HepG2 (cell line): ENCODE results near the gene BRAT1. TPM values are rescaled to one million over a fixed set of nuclear protein-coding genes. Genes with fewer than 3 reads are reported as not detected.

ENCODE experiments used
- ETV6 ChIP-seq: sonication (generic); formaldehyde crosslinking; conservative IDR thresholded peaks from 2 replicates; pipeline ENCODE4 v1.4.0; 2020; ENCODE audit warnings: missing genetic modification reagents
- KAT8 ChIP-seq: IDR thresholded peaks from 2 replicates; pipeline ENCODE4 v1.6.1; 2016; ENCODE audit warnings: missing genetic modification reagents, missing compliant biosample characterization
- MAZ ChIP-seq, 2 experiments: sonication (generic) in 1 of 2; formaldehyde crosslinking in 1 of 2; IDR thresholded peaks; 2 replicates each; pipeline versions ENCODE4 v1.5.0 to v1.6.1; 2012 to 2020; ENCODE audit warnings: low read depth in 2 of 2, mild to moderate bottlenecking in 2 of 2, borderline replicate concordance in 1 of 2, improper control_type of control experiment in 1 of 2, low read length in 1 of 2, missing genetic modification reagents in 1 of 2, moderate library complexity in 1 of 2
- PPARG ChIP-seq: conservative IDR thresholded peaks from 2 replicates; pipeline ENCODE4 v1.6.1; 2016; ENCODE audit warnings: missing biosample characterization, missing genetic modification reagents
- SAP130 ChIP-seq: IDR thresholded peaks from 2 replicates; pipeline ENCODE4 v1.6.1; 2016; ENCODE audit warnings: low read depth
- ZFP37 ChIP-seq: sonication (generic); formaldehyde crosslinking; IDR thresholded peaks from 2 replicates; pipeline ENCODE4 v1.4.0; 2020; ENCODE audit warnings: missing genetic modification reagents, borderline replicate concordance
- ZFX ChIP-seq: sonication (generic); formaldehyde crosslinking; IDR thresholded peaks from 2 replicates; pipeline ENCODE4 v1.4.0; 2020; ENCODE audit warnings: mild to moderate bottlenecking, low read depth, missing genetic modification reagents, moderate library complexity
- ZSCAN29 ChIP-seq: sonication (generic); formaldehyde crosslinking; conservative IDR thresholded peaks from 2 replicates; pipeline ENCODE4 v1.4.0; 2020; ENCODE audit warnings: mild to moderate bottlenecking, missing genetic modification reagents
- polyA plus RNA-seq, 8 experiments: library from polyadenylated mRNA; depleted of rRNA in 3 of 8; stranded (reverse) in 7 of 8; unstranded in 1 of 8; fragments of >200 nt; fragmentation: Illumina TruSeq in 4 of 8; extraction: Trizol in 4 of 8; gene quantifications; 2 replicates each; pipeline versions ENCODE4 v1.2.1 to v1.2.3, GENCODE V29; 2011 to 2016; ENCODE audit warnings: low read depth in 4 of 8, missing spikeins in 1 of 8, mixed read lengths in 1 of 8; ENCODE audit not compliant: insufficient read depth in 1 of 8
- total RNA-seq, 5 experiments: library from RNA; depleted of rRNA; stranded (reverse); fragments of >200 nt; fragmentation: Illumina TruSeq; extraction: Trizol; gene quantifications; 2 replicates each; pipeline ENCODE4 v1.2.3, GENCODE V29; 2016; ENCODE audit warnings: low read depth in 1 of 5
- TF ChIP-seq, protein P1 (sequence below): sonication (generic); formaldehyde crosslinking; IDR thresholded peaks from 2 replicates; pipeline ENCODE4 v1.5.0; 2020; ENCODE audit warnings: mild to moderate bottlenecking, missing genetic modification reagents, borderline replicate concordance
- TF ChIP-seq, protein P2 (sequence below): sonication (generic); formaldehyde crosslinking; IDR thresholded peaks from 2 replicates; pipeline ENCODE4 v1.8.0; 2022; ENCODE audit warnings: missing genetic modification reagents, mild to moderate bottlenecking, moderate library complexity, borderline replicate concordance
- TF ChIP-seq, protein P3 (sequence below): sonication (generic); formaldehyde crosslinking; IDR thresholded peaks from 2 replicates; pipeline ENCODE4 v1.8.0; 2022; ENCODE audit warnings: mild to moderate bottlenecking, missing genetic modification reagents; ENCODE audit not compliant: insufficient replicate concordance
- TF ChIP-seq, protein P4 (sequence below): IDR thresholded peaks from 2 replicates; pipeline ENCODE4 v1.6.1; 2016
- TF ChIP-seq, protein P5 (sequence below): sonication (generic); formaldehyde crosslinking; IDR thresholded peaks from 2 replicates; pipeline ENCODE4 v1.5.0; 2020; ENCODE audit warnings: mild to moderate bottlenecking, missing genetic modification reagents

Gene BRAT1
- total and polyA plus RNA-seq, 2 of the 13 experiments (the other 11 are each of a cell fraction or from before 2014, with no cell fraction given): 10.2 to 20.3 TPM

DNA sequence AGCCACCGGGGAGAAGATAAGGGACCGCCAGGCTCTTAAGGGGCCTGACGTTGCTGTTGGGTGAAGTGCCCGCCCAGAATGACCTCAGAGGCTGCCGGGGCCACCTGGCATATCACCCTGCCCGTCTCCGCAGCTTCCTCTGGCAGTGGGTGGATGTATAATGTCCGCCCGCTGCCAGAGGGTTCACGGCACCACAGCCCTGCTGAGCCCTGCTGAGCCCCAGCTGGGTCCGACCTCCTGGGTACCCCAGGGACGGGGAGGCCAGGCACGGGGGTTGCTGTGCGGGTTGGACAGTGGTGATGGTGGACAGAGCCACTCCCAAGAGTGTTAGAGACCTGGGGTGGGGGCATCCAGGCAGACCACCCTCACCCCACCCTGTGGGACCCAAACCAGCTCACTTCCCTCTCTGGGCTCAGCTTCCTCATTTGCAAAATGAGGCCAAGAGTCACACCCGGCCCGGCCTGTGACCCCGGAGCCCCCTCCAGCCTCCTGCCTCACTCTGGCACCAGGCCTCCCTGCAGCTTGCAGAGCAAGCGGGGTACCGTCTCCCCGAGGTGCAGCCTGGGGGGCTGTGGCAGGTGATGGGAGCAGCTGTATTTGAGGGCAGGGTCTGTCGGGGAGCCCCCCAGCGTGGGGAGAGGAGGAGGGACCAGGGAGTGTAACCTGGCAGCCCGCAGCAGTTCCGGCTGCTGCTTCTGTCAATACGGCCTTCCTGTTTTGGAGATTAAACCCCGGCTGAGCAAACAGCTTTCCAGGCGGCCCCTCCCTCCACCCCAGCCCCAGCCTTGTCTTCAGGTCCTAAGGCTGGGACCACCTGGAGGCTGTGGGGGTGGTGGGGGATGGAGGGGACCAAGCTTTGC lies 44.2 kb downstream of the BRAT1 start (continued):
- TF ChIP-seq, protein P1, sequence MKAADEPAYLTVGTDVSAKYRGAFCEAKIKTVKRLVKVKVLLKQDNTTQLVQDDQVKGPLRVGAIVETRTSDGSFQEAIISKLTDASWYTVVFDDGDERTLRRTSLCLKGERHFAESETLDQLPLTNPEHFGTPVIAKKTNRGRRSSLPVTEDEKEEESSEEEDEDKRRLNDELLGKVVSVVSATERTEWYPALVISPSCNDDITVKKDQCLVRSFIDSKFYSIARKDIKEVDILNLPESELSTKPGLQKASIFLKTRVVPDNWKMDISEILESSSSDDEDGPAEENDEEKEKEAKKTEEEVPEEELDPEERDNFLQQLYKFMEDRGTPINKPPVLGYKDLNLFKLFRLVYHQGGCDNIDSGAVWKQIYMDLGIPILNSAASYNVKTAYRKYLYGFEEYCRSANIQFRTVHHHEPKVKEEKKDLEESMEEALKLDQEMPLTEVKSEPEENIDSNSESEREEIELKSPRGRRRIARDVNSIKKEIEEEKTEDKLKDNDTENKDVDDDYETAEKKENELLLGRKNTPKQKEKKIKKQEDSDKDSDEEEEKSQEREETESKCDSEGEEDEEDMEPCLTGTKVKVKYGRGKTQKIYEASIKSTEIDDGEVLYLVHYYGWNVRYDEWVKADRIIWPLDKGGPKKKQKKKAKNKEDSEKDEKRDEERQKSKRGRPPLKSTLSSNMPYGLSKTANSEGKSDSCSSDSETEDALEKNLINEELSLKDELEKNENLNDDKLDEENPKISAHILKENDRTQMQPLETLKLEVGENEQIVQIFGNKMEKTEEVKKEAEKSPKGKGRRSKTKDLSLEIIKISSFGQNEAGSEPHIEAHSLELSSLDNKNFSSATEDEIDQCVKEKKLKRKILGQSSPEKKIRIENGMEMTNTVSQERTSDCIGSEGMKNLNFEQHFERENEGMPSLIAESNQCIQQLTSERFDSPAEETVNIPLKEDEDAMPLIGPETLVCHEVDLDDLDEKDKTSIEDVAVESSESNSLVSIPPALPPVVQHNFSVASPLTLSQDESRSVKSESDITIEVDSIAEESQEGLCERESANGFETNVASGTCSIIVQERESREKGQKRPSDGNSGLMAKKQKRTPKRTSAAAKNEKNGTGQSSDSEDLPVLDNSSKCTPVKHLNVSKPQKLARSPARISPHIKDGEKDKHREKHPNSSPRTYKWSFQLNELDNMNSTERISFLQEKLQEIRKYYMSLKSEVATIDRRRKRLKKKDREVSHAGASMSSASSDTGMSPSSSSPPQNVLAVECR: peak; percentile 39; the same call in 1 of the 2 replicates
- TF ChIP-seq, protein P2, sequence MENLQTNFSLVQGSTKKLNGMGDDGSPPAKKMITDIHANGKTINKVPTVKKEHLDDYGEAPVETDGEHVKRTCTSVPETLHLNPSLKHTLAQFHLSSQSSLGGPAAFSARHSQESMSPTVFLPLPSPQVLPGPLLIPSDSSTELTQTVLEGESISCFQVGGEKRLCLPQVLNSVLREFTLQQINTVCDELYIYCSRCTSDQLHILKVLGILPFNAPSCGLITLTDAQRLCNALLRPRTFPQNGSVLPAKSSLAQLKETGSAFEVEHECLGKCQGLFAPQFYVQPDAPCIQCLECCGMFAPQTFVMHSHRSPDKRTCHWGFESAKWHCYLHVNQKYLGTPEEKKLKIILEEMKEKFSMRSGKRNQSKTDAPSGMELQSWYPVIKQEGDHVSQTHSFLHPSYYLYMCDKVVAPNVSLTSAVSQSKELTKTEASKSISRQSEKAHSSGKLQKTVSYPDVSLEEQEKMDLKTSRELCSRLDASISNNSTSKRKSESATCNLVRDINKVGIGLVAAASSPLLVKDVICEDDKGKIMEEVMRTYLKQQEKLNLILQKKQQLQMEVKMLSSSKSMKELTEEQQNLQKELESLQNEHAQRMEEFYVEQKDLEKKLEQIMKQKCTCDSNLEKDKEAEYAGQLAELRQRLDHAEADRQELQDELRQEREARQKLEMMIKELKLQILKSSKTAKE (CRISPR knock-in tag): peak; percentile 83; the same call in 1 of the 2 replicates
- TF ChIP-seq ZFP37 (CRISPR knock-in tag) (peak; percentile 29; the same call in 1 of the 2 replicates), ETV6 (CRISPR knock-in tag) (no peak), KAT8 (CRISPR knock-in tag) (peak; percentile 36; the same call in 1 of the 2 replicates), SAP130 (peak; percentile 49; the same call in 1 of the 2 replicates), ZFX (CRISPR knock-in tag) (peak; percentile 21; the same call in 1 of the 2 replicates), PPARG (peak; percentile 88), ZSCAN29 (no peak), MAZ (IDR thresholded peaks at IDR 0.05; ENCODE audit: borderline replicate concordance, low read depth, low read length) (no peak), MAZ (CRISPR knock-in tag; IDR thresholded peaks at IDR 0.05; ENCODE audit: low read depth) (peak; percentile 77)
- TF ChIP-seq, protein P3, sequence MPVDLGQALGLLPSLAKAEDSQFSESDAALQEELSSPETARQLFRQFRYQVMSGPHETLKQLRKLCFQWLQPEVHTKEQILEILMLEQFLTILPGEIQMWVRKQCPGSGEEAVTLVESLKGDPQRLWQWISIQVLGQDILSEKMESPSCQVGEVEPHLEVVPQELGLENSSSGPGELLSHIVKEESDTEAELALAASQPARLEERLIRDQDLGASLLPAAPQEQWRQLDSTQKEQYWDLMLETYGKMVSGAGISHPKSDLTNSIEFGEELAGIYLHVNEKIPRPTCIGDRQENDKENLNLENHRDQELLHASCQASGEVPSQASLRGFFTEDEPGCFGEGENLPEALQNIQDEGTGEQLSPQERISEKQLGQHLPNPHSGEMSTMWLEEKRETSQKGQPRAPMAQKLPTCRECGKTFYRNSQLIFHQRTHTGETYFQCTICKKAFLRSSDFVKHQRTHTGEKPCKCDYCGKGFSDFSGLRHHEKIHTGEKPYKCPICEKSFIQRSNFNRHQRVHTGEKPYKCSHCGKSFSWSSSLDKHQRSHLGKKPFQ (CRISPR knock-in tag): peak; percentile 91
- TF ChIP-seq, protein P4, sequence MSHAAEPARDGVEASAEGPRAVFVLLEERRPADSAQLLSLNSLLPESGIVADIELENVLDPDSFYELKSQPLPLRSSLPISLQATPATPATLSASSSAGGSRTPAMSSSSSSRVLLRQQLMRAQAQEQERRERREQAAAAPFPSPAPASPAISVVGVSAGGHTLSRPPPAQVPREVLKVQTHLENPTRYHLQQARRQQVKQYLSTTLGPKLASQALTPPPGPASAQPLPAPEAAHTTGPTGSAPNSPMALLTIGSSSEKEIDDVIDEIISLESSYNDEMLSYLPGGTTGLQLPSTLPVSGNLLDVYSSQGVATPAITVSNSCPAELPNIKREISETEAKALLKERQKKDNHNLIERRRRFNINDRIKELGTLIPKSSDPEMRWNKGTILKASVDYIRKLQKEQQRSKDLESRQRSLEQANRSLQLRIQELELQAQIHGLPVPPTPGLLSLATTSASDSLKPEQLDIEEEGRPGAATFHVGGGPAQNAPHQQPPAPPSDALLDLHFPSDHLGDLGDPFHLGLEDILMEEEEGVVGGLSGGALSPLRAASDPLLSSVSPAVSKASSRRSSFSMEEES (CRISPR knock-in tag): peak; percentile 26; the same call in 1 of the 2 replicates
- TF ChIP-seq, protein P5, sequence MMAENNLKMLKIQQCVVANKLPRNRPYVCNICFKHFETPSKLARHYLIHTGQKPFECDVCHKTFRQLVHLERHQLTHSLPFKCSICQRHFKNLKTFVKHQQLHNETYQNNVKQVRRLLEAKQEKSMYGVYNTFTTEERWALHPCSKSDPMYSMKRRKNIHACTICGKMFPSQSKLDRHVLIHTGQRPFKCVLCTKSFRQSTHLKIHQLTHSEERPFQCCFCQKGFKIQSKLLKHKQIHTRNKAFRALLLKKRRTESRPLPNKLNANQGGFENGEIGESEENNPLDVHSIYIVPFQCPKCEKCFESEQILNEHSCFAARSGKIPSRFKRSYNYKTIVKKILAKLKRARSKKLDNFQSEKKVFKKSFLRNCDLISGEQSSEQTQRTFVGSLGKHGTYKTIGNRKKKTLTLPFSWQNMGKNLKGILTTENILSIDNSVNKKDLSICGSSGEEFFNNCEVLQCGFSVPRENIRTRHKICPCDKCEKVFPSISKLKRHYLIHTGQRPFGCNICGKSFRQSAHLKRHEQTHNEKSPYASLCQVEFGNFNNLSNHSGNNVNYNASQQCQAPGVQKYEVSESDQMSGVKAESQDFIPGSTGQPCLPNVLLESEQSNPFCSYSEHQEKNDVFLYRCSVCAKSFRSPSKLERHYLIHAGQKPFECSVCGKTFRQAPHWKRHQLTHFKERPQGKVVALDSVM: peak; percentile 30; the same call in 1 of the 2 replicates
